ENCODE results near the gene RBPJL. TPM values are rescaled to one million over a fixed set of nuclear protein-coding genes. Genes with fewer than 3 reads are reported as not detected.

The RBPJL gene
- total and polyA plus RNA-seq, 2 of the 13 experiments (the other 11 are each of a cell fraction or from before 2014, with no cell fraction given): not detected

- TF ChIP-seq SP140L (CRISPR knock-in tag; IDR thresholded peaks at IDR 0.05; ENCODE audit: borderline replicate concordance): no peak
- no peak for TF ChIP-seq ZNF614 (CRISPR knock-in tag; IDR thresholded peaks at IDR 0.05; ENCODE audit: borderline replicate concordance)
- TF ChIP-seq ZNF878 (CRISPR knock-in tag; IDR thresholded peaks at IDR 0.05): 0 out of 2 replicates have a peak, but pooled peaks have one; percentile 65
- 0 out of 2 replicates have a peak, but pooled peaks have one; percentile 73 for TF ChIP-seq SNAPC2 (CRISPR knock-in tag; IDR thresholded peaks at IDR 0.05)
- TF ChIP-seq TBP (CRISPR knock-in tag; IDR thresholded peaks at IDR 0.05): no peak
- no peak for TF ChIP-seq ZNF879 (CRISPR knock-in tag; IDR thresholded peaks at IDR 0.05)
- peak; percentile 80 for TF ChIP-seq AGO2 (optimal IDR thresholded peaks at IDR 0.05; ENCODE audit: low read depth, low read length)
- TF ChIP-seq, protein P1, sequence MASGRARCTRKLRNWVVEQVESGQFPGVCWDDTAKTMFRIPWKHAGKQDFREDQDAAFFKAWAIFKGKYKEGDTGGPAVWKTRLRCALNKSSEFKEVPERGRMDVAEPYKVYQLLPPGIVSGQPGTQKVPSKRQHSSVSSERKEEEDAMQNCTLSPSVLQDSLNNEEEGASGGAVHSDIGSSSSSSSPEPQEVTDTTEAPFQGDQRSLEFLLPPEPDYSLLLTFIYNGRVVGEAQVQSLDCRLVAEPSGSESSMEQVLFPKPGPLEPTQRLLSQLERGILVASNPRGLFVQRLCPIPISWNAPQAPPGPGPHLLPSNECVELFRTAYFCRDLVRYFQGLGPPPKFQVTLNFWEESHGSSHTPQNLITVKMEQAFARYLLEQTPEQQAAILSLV (CRISPR knock-in tag; IDR thresholded peaks at IDR 0.05; ENCODE audit: borderline replicate concordance): peak; percentile 86
- no peak for TF ChIP-seq KDM3A (CRISPR knock-in tag; IDR thresholded peaks at IDR 0.05; ENCODE audit: low read depth)
- TF ChIP-seq CENPT (CRISPR knock-in tag; IDR thresholded peaks at IDR 0.05; ENCODE audit: low read depth): no peak
- TF ChIP-seq IRF2 (CRISPR knock-in tag; IDR thresholded peaks at IDR 0.05): no peak; the same call in 1 of the 2 replicates
- TF ChIP-seq AHR (CRISPR knock-in tag; IDR thresholded peaks at IDR 0.05): peak; percentile 82; the same call in 1 of the 2 replicates
- TF ChIP-seq ZNF180 (CRISPR knock-in tag; IDR thresholded peaks at IDR 0.05; ENCODE audit: borderline replicate concordance, low read depth): no peak
- TF ChIP-seq, protein P2, sequence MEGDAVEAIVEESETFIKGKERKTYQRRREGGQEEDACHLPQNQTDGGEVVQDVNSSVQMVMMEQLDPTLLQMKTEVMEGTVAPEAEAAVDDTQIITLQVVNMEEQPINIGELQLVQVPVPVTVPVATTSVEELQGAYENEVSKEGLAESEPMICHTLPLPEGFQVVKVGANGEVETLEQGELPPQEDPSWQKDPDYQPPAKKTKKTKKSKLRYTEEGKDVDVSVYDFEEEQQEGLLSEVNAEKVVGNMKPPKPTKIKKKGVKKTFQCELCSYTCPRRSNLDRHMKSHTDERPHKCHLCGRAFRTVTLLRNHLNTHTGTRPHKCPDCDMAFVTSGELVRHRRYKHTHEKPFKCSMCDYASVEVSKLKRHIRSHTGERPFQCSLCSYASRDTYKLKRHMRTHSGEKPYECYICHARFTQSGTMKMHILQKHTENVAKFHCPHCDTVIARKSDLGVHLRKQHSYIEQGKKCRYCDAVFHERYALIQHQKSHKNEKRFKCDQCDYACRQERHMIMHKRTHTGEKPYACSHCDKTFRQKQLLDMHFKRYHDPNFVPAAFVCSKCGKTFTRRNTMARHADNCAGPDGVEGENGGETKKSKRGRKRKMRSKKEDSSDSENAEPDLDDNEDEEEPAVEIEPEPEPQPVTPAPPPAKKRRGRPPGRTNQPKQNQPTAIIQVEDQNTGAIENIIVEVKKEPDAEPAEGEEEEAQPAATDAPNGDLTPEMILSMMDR (CRISPR knock-in tag; IDR thresholded peaks at IDR 0.05): 0 out of 2 replicates have a peak, but pooled peaks have one; percentile 15
- peak; percentile 96 for TF ChIP-seq ZBTB7B (CRISPR knock-in tag; IDR thresholded peaks at IDR 0.05)
- TF ChIP-seq, protein P3, sequence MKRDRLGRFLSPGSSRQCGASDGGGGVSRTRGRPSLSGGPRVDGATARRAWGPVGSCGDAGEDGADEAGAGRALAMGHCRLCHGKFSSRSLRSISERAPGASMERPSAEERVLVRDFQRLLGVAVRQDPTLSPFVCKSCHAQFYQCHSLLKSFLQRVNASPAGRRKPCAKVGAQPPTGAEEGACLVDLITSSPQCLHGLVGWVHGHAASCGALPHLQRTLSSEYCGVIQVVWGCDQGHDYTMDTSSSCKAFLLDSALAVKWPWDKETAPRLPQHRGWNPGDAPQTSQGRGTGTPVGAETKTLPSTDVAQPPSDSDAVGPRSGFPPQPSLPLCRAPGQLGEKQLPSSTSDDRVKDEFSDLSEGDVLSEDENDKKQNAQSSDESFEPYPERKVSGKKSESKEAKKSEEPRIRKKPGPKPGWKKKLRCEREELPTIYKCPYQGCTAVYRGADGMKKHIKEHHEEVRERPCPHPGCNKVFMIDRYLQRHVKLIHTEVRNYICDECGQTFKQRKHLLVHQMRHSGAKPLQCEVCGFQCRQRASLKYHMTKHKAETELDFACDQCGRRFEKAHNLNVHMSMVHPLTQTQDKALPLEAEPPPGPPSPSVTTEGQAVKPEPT (CRISPR knock-in tag; IDR thresholded peaks at IDR 0.05; ENCODE audit: low read depth): no peak
- no peak; the same call in 1 of the 2 replicates for TF ChIP-seq ELF1 (CRISPR knock-in tag; IDR thresholded peaks at IDR 0.05)
- TF ChIP-seq HNRNPK (IDR thresholded peaks at IDR 0.05; ENCODE audit: low read depth, low read length, poor library complexity, severe bottlenecking): no peak
- TF ChIP-seq NFKB2 (CRISPR knock-in tag; IDR thresholded peaks at IDR 0.05; ENCODE audit: borderline replicate concordance): peak; percentile 70; the same call in 1 of the 2 replicates
- TF ChIP-seq, protein P4, sequence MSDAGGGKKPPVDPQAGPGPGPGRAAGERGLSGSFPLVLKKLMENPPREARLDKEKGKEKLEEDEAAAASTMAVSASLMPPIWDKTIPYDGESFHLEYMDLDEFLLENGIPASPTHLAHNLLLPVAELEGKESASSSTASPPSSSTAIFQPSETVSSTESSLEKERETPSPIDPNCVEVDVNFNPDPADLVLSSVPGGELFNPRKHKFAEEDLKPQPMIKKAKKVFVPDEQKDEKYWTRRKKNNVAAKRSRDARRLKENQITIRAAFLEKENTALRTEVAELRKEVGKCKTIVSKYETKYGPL (CRISPR knock-in tag; IDR thresholded peaks at IDR 0.05): no peak
- no peak for TF ChIP-seq ZUFSP (CRISPR knock-in tag; IDR thresholded peaks at IDR 0.05; ENCODE audit: borderline replicate concordance)
- TF ChIP-seq ZNF331 (CRISPR knock-in tag; IDR thresholded peaks at IDR 0.05): peak; percentile 60; the same call in 1 of the 2 replicates
These were observed 35.6 kb downstream of the RBPJL start (continued) for GRCh38 chr20:45341939-45342854.

Measured in HepG2 (cell line).